Thyroid gland (tissue), 4 donors: ENCODE measurements around the gene TBC1D3L. TPM values are rescaled to one million over a fixed set of nuclear protein-coding genes. Genes with fewer than 3 reads are reported as not detected.
"Not testable (repeated sequence)": the region's sequence is repeated elsewhere in the genome, so short reads cannot be mapped to it uniquely, and the experiment has no call there.

Source experiments
- DNase-seq, 2 donors: peaks; one replicate each; pipeline ENCODE4 v3.0.0-alpha.2; 2019
- H3K27ac ChIP-seq, 3 donors: fragments of 200-600 bp; sonication (generic); 1 replicate in 2 of 3; 2 replicates in 1 of 3; pipeline ENCODE4 v1.5.1; 2016 to 2019; ENCODE audit warnings: mild to moderate bottlenecking in 1 of 3, moderate library complexity in 1 of 3
- H3K27me3 ChIP-seq: fragments of 200-600 bp; sonication (generic); one replicate; pipeline ENCODE4 v1.5.1; 2019
- H3K36me3 ChIP-seq, 2 donors: fragments of 200-600 bp; sonication (generic); one replicate each; pipeline ENCODE4 v1.5.1; 2016 to 2019
- H3K4me1 ChIP-seq, 2 donors: fragments of 200-600 bp; sonication (generic); one replicate each; pipeline ENCODE4 v1.5.1; 2017 to 2019
- H3K4me3 ChIP-seq, 3 donors: fragments of 200-600 bp; sonication (generic); replicated peaks in 1 of 3; 1 replicate in 2 of 3; 2 replicates in 1 of 3; pipeline ENCODE4 v1.5.1; 2016; ENCODE audit warnings: mild to moderate bottlenecking in 1 of 3
- H3K9me3 ChIP-seq: fragments of 200-600 bp; sonication (generic); one replicate; pipeline ENCODE4 v1.5.1; 2017
- WGBS, 2 donors: methylation state at CpG; one replicate each; pipeline ENCODE4 v1.1.5; 2017; 5-methylcytosine and 5-hydroxymethylcytosine counted together
- intact Hi-C: fragments of 100-400 bp; cut with DNase I; formaldehyde crosslinking; loops from one replicate; pipeline ENCODE4 v1.15.1; 2023
- small RNA-seq: library from RNA; depleted of rRNA; stranded (forward); fragments of <200 nt; gene quantifications from one replicate; pipeline ENCODE3, GENCODE V24; 2016
- total RNA-seq, 4 donors: library from RNA; depleted of rRNA; stranded (reverse); fragments of >200 nt; gene quantifications; one replicate each; pipeline ENCODE4 v1.2.3, GENCODE V29; 2016

The TBC1D3L gene
- 10 to 100 TPM in 1 of 4 donors, 1 to 10 TPM in 3; 4.3 to 12.5 (median 8.7) TPM for total RNA-seq

DNA sequence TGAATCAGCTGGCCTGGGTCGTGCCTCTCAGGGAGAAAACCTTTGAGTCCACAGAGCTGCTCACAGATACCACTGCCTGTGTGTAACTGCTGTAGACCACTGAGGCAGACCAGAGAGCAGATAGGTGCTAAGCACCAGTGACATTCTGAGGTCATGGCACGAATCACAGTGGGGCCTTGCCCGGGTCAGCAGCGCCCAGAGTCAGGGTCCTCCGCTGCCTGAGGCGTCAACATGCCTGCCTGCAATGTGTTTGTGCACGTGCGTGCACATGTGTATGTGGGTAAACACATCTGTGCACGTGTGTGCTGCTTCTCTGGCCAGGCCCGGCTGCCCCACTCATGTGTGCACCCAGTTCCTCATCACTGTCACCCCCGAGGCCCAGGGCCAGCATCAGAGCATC, at the start of gene TBC1D3L:
TSS of gene TBC1D3L (minus strand) at position 101 of the 400 bp plus-strand sequence. CDS start 1,540 bp downstream, outside the sequence.
- H3K4me1 ChIP-seq, intact Hi-C loops, H3K27ac ChIP-seq, DNase-seq, H3K27me3 ChIP-seq, H3K4me3 ChIP-seq, H3K9me3 ChIP-seq, H3K36me3 ChIP-seq: not testable (repeated sequence)
- WGBS, 2 donors: no CpG with 5 or more reads among the region's 11 CpGs

DNA sequence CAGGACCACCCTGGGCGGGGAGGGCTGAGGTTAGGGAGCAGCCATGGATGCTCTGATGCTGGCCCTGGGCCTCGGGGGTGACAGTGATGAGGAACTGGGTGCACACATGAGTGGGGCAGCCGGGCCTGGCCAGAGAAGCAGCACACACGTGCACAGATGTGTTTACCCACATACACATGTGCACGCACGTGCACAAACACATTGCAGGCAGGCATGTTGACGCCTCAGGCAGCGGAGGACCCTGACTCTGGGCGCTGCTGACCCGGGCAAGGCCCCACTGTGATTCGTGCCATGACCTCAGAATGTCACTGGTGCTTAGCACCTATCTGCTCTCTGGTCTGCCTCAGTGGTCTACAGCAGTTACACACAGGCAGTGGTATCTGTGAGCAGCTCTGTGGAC, 14.8 kb upstream of the TBC1D3L start, which contains the start of gene TBC1D3D:
TSS of gene TBC1D3D (plus strand) at position 301 of the 400 bp plus-strand sequence. CDS start 1,585 bp downstream, outside the sequence.
- H3K9me3 ChIP-seq, H3K4me1 ChIP-seq, intact Hi-C loops, H3K27ac ChIP-seq, DNase-seq, H3K36me3 ChIP-seq, H3K27me3 ChIP-seq, H3K4me3 ChIP-seq: not testable (repeated sequence)
- WGBS, 2 donors: no CpG with 5 or more reads among the region's 11 CpGs

Small RNA genes within 50 kb of the gene (small RNA-seq; reads per million reads assigned to genes)
- gene RF00001: not detected

Other genes starting within 250 kb of the TBC1D3L start
- gene HNF1B, start 244.0 kb downstream of the TBC1D3L start, total RNA-seq: not detected
- gene TBC1D3K, start 64.6 kb downstream of the TBC1D3L start, total RNA-seq: not detected
- gene TBC1D3D, start 14.9 kb upstream of the TBC1D3L start, total RNA-seq: not detected
- gene TBC1D3C, start 79.6 kb upstream of the TBC1D3L start, total RNA-seq: not detected
- gene TBC1D3E, start 138.9 kb upstream of the TBC1D3L start, total RNA-seq: not detected
- gene TBC1D3, start 203.5 kb upstream of the TBC1D3L start, total RNA-seq: not detected